IMR-90 (cell line): ENCODE measurements around the gene ADCYAP1R1. TPM values are rescaled to one million over a fixed set of nuclear protein-coding genes. Genes with fewer than 3 reads are reported as not detected.

Source experiments
- ATAC-seq: fragments of 200-7000 bp; cut with Tn5 transposase; 2 replicates; pipeline ENCODE4 v1.9.1; 2020; ENCODE audit warnings: low read depth, mild to moderate bottlenecking, moderate library complexity
- BruUV-seq: library from RNA; stranded (reverse); fragments of 400-500 nt; replicated peaks from 2 replicates; lab custom pipeline; 2021; lab: Mats Ljungman, UMichigan
- CTCF ChIA-PET: fragments of 300-600 bp; formaldehyde crosslinking; extraction: SDS; loops from one replicate; lab custom pipeline; 2021; ENCODE audit warnings: antibody characterized with exemption; lab: Yijun Ruan, JAX
- POLR2A ChIA-PET: fragments of 300-600 bp; sonication (Branson Sonifier 250); formaldehyde crosslinking; loops from one replicate; lab custom pipeline; 2022; ENCODE audit warnings: antibody characterized with exemption; ENCODE audit not compliant: unreplicated experiment; lab: Charles Lee
- DNase-seq: peaks from one replicate; pipeline ENCODE4 v3.0.0; 2013
- H2AFZ ChIP-seq: replicated peaks from 2 replicates; pipeline ENCODE3; 2013; ENCODE audit warnings: low read length, mild to moderate bottlenecking; ENCODE audit not compliant: poor library complexity
- H2AK5ac ChIP-seq: 2 replicates; pipeline ENCODE4 v1.6.1; 2013; ENCODE audit warnings: low read depth, low read length, inconsistent platforms
- H2AK9ac ChIP-seq: replicated peaks from 2 replicates; pipeline ENCODE3; 2013; ENCODE audit warnings: mild to moderate bottlenecking, low read depth, low read length, moderate library complexity; ENCODE audit not compliant: poor library complexity
- H2BK120ac ChIP-seq: 2 replicates; pipeline ENCODE4 v1.6.1; 2013; ENCODE audit warnings: low read depth, low read length, inconsistent platforms
- H2BK15ac ChIP-seq: 3 replicates; pipeline ENCODE4 v1.6.1; 2013; ENCODE audit warnings: low read depth, low read length, inconsistent platforms
- H2BK20ac ChIP-seq: 2 replicates; pipeline ENCODE4 v1.6.1; 2013; ENCODE audit warnings: low read depth, mild to moderate bottlenecking, inconsistent platforms, low read length, moderate library complexity
- H2BK5ac ChIP-seq: 2 replicates; pipeline ENCODE4 v1.6.1; 2013; ENCODE audit warnings: mild to moderate bottlenecking, low read depth, low read length, inconsistent platforms; ENCODE audit not compliant: poor library complexity, severe bottlenecking
- H3K14ac ChIP-seq: replicated peaks from 2 replicates; pipeline ENCODE4 v1.6.1; 2013; ENCODE audit warnings: low read depth, low read length, inconsistent platforms
- H3K18ac ChIP-seq: 2 replicates; pipeline ENCODE4 v1.6.1; 2013; ENCODE audit warnings: low read depth, low read length, control low read depth
- H3K23ac ChIP-seq: 2 replicates; pipeline ENCODE4 v1.6.1; 2013; ENCODE audit warnings: low read depth, low read length, inconsistent platforms
- H3K27ac ChIP-seq: 2 replicates; pipeline ENCODE4 v1.5.1; 2013; ENCODE audit warnings: mild to moderate bottlenecking, control low read depth, low read length; ENCODE audit not compliant: insufficient read depth
- H3K27me3 ChIP-seq: 2 replicates; pipeline ENCODE4 v1.6.1; 2013; ENCODE audit warnings: low read length; ENCODE audit not compliant: control insufficient read depth, insufficient read depth
- H3K36me3 ChIP-seq: 2 replicates; pipeline ENCODE4 v1.6.1; 2013; ENCODE audit warnings: low read length, mixed read lengths; ENCODE audit not compliant: control insufficient read depth, insufficient read depth
- H3K4ac ChIP-seq: 2 replicates; pipeline ENCODE4 v1.6.1; 2013; ENCODE audit warnings: low read depth, low read length, inconsistent platforms
- H3K4me1 ChIP-seq: 2 replicates; pipeline ENCODE4 v1.6.1; 2013; ENCODE audit warnings: low read length, mixed read lengths; ENCODE audit not compliant: control insufficient read depth, insufficient read depth
- H3K4me2 ChIP-seq: 2 replicates; pipeline ENCODE4 v1.6.1; 2013; ENCODE audit warnings: low read depth, mild to moderate bottlenecking, control low read depth, low read length, moderate library complexity
- H3K4me3 ChIP-seq: 2 replicates; pipeline ENCODE4 v1.5.1; 2013; ENCODE audit warnings: low read depth, mild to moderate bottlenecking, control low read depth, low read length, moderate library complexity; ENCODE audit not compliant: insufficient read depth
- H3K56ac ChIP-seq: 2 replicates; pipeline ENCODE4 v1.6.1; 2013; ENCODE audit warnings: low read length, inconsistent platforms; ENCODE audit not compliant: insufficient read depth; ENCODE audit errors: extremely low read depth
- H3K79me1 ChIP-seq, 2 experiments: 2 replicates each; pipeline ENCODE4 v1.6.1; 2013; ENCODE audit warnings: low read length in 2 of 2, inconsistent platforms in 1 of 2, low read depth in 1 of 2
- H3K9ac ChIP-seq: 2 replicates; pipeline ENCODE4 v1.6.1; 2013; ENCODE audit warnings: low read depth, low read length, control low read depth
- H3K9me1 ChIP-seq: 2 replicates; pipeline ENCODE4 v1.6.1; 2013; ENCODE audit warnings: low read length, inconsistent platforms; ENCODE audit not compliant: insufficient read depth
- H3K9me3 ChIP-seq: 2 replicates; pipeline ENCODE4 v1.6.1; 2013; ENCODE audit warnings: low read length; ENCODE audit not compliant: control insufficient read depth, insufficient read depth
- H4K20me1 ChIP-seq: 2 replicates; pipeline ENCODE4 v1.6.1; 2013; ENCODE audit warnings: low read length, inconsistent platforms; ENCODE audit not compliant: insufficient read depth
- H4K5ac ChIP-seq: 2 replicates; pipeline ENCODE4 v1.6.1; 2013; ENCODE audit warnings: mild to moderate bottlenecking, low read depth, low read length, control low read depth
- H4K8ac ChIP-seq, 2 experiments: 2 replicates each; pipeline ENCODE4 v1.6.1; 2013; ENCODE audit warnings: low read depth in 2 of 2, low read length in 2 of 2, control low read depth in 1 of 2, inconsistent platforms in 1 of 2
- H4K91ac ChIP-seq: 2 replicates; pipeline ENCODE4 v1.6.1; 2013; ENCODE audit warnings: low read depth, low read length, inconsistent platforms; ENCODE audit not compliant: insufficient read depth
- BHLHE40 ChIP-seq: fragments of 150-350 bp; IDR thresholded peaks from 2 replicates; pipeline ENCODE4 v1.6.1; 2016; ENCODE audit warnings: mild to moderate bottlenecking, low read depth, low read length
- CEBPB ChIP-seq: IDR thresholded peaks from 2 replicates; pipeline ENCODE4 v1.6.1; 2012; ENCODE audit warnings: low read depth, low read length, improper control_type of control experiment
- CHD1 ChIP-seq: IDR thresholded peaks from 2 replicates; pipeline ENCODE4 v1.6.1; 2012; ENCODE audit warnings: low read depth, low read length, improper control_type of control experiment
- FOS ChIP-seq: fragments of 150-350 bp; IDR thresholded peaks from 2 replicates; pipeline ENCODE4 v1.6.1; 2016; ENCODE audit warnings: low read depth, low read length
- MAFK ChIP-seq: IDR thresholded peaks from 2 replicates; pipeline ENCODE4 v1.6.1; 2012; ENCODE audit warnings: low read depth, low read length, improper control_type of control experiment
- MAZ ChIP-seq: IDR thresholded peaks from 2 replicates; pipeline ENCODE4 v1.6.1; 2012; ENCODE audit warnings: low read depth, mild to moderate bottlenecking, low read length, improper control_type of control experiment, moderate library complexity, borderline replicate concordance
- MXI1 ChIP-seq: IDR thresholded peaks from 2 replicates; pipeline ENCODE4 v1.6.1; 2012; ENCODE audit warnings: low read depth, mild to moderate bottlenecking, low read length, moderate library complexity, borderline replicate concordance
- NFE2L2 ChIP-seq: fragments of 150-350 bp; IDR thresholded peaks from 2 replicates; pipeline ENCODE4 v1.6.1; 2016; ENCODE audit warnings: low read depth, mild to moderate bottlenecking, low read length
- POLR2A ChIP-seq: IDR thresholded peaks from 2 replicates; pipeline ENCODE4 v1.6.1; 2012; ENCODE audit warnings: mild to moderate bottlenecking, low read depth, low read length
- RAD21 ChIP-seq: IDR thresholded peaks from 2 replicates; pipeline ENCODE4 v1.6.1; 2012; ENCODE audit warnings: low read length, improper control_type of control experiment
- RCOR1 ChIP-seq: IDR thresholded peaks from 2 replicates; pipeline ENCODE4 v1.6.1; 2012; ENCODE audit warnings: mild to moderate bottlenecking, low read length, improper control_type of control experiment; ENCODE audit not compliant: insufficient replicate concordance
- RFX5 ChIP-seq: IDR thresholded peaks from 2 replicates; pipeline ENCODE4 v1.8.0; 2012; ENCODE audit warnings: low read depth, mild to moderate bottlenecking, low read length, moderate library complexity
- SMC3 ChIP-seq: fragments of 150-350 bp; IDR thresholded peaks from 2 replicates; pipeline ENCODE4 v1.6.1; 2016; ENCODE audit warnings: low read depth, mild to moderate bottlenecking, antibody characterized with exemption, low read length, moderate library complexity
- WGBS, 2 experiments: methylation state at CpG; one replicate each; pipeline versions ENCODE4 v1.1.5 to v1.1.7; 2013; ENCODE audit warnings: missing lambda C conversion rate in 2 of 2; ENCODE audit not compliant: insufficient read length in 1 of 2; ENCODE audit errors: extremely low coverage in 2 of 2; 5-methylcytosine and 5-hydroxymethylcytosine counted together
- dilution Hi-C: fragments of 300-500 bp; cut with HindIII; formaldehyde crosslinking; loops from one replicate; pipeline ENCODE4 v1.14.3; 2018; ENCODE audit warnings: low sequenced_read_pairs; ENCODE audit not compliant: unreplicated experiment
- in situ Hi-C: fragments of 300-500 bp; cut with MboI; formaldehyde crosslinking; loops from 3 replicates; pipeline ENCODE4 v1.14.3; 2019; ENCODE audit warnings: low sequenced_read_pairs, inconsistent platforms, mixed read lengths
- intact Hi-C: fragments of 100-400 bp; cut with micrococcal nuclease; formaldehyde crosslinking; loops from 2 replicates; pipeline ENCODE4 v1.10.0; 2022
- polyA plus RNA-seq, 3 experiments: library from polyadenylated mRNA; depleted of rRNA; stranded (reverse); fragments of >200 nt; gene quantifications; 2 replicates each; pipeline ENCODE4 v1.2.3, GENCODE V29; 2012; ENCODE audit warnings: low replicate concordance in 1 of 3
- total RNA-seq: library from RNA; depleted of rRNA; stranded (reverse); fragments of >200 nt; gene quantifications from 2 replicates; pipeline ENCODE4 v1.2.3, GENCODE V29; 2012
- TF ChIP-seq, protein P1 (sequence below): conservative IDR thresholded peaks from 2 replicates; pipeline ENCODE4 v1.5.1; 2012; ENCODE audit warnings: mild to moderate bottlenecking, low read depth, low read length, improper control_type of control experiment
- TF ChIP-seq, protein P2 (sequence below): fragments of 150-350 bp; IDR thresholded peaks from 2 replicates; pipeline ENCODE4 v1.6.1; 2016; ENCODE audit warnings: low read depth, mild to moderate bottlenecking, low read length, moderate library complexity, borderline replicate concordance
- TF ChIP-seq, protein P3 (sequence below): fragments of 150-350 bp; IDR thresholded peaks from 2 replicates; pipeline ENCODE4 v1.6.1; 2017; ENCODE audit warnings: mild to moderate bottlenecking, antibody characterized with exemption, low read length, low read depth

Gene ADCYAP1R1
- total and polyA plus RNA-seq, 2 of the 4 experiments (the other 2 are of a cell fraction), result not detected

DNA sequence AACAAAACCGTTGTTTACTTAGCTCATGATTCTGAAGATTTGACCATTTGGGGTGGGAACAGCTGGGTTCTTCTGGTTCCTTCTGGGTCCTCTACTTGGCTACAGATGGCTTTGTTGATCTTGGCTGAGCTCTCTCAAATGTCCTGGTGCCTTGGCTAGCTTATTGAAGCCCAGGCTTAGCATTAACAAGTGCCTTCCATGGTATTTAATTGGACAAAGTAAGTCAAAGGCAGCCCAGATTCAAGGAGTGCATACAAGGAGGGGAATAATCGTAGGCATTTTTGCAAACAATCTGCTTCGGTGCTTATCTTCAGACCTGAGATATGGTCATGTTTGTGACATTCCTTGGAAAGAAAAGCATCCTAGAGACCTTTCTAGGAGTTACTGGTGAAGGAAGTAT lies 81.4 kb downstream of the ADCYAP1R1 start:
- Histone ChIP-seq H3K56ac (no peak overlapping the region), H2BK15ac (no peak overlapping the region), H3K36me3 (no peaks in the 10 kb centered on the region), H4K91ac (no peak overlapping the region), H2AK5ac (no peak overlapping the region), H2BK20ac (no peak overlapping the region), H3K27ac (no peak overlapping the region), H2AFZ (no peak overlapping the region), H3K9me3 (no peaks in the 10 kb centered on the region), H3K4me3 (no peak overlapping the region), H3K9me1 (no peaks in the 10 kb centered on the region), H2BK120ac (no peak overlapping the region), H2AK9ac (no peak overlapping the region), H3K27me3 (peaks cover 2% of the 10 kb centered on the region; the same call in 1 of the 2 replicates), H4K20me1 (no peaks in the 10 kb centered on the region), H4K5ac (no peak overlapping the region), H3K9ac (no peak overlapping the region), H3K4me2 (no peak overlapping the region), H4K8ac (no peak overlapping the region), H3K18ac (no peak overlapping the region), H3K14ac (no peak overlapping the region), H3K23ac (no peak overlapping the region), H2BK5ac (no peak overlapping the region), H3K79me1 (no peaks in the 10 kb centered on the region), H3K4ac (no peak overlapping the region), H3K4me1 (no peaks in the 10 kb centered on the region)
- no peak for ATAC-seq
- no CpG with 5 or more reads among the region's 3 CpGs for WGBS, 2 experiments
- in situ Hi-C loops (no loop called here), dilution Hi-C loops (no loop called here), intact Hi-C loops (loop anchor here (10.0 kb wide), 1 partner anchor 1071 kb away; no protein-coding TSS in a partner anchor)
- CTCF ChIA-PET, result interaction anchor here (1.5 to 2.2 kb wide), 2 partner anchors 11 to 1346 kb away, joined by 6 to 24 read pairs; no protein-coding TSS in a partner anchor
- no peak for DNase-seq
- TF ChIP-seq CHD1 (no peak), MAZ (no peak), FOS (no peak), SMC3 (no peak), NFE2L2 (no peak), CEBPB (no peak), RCOR1 (no peak), POLR2A (no peak), RFX5 (no peak), MXI1 (no peak), RAD21 (no peak), BHLHE40 (no peak), MAFK (no peak)
- TF ChIP-seq, protein P1, sequence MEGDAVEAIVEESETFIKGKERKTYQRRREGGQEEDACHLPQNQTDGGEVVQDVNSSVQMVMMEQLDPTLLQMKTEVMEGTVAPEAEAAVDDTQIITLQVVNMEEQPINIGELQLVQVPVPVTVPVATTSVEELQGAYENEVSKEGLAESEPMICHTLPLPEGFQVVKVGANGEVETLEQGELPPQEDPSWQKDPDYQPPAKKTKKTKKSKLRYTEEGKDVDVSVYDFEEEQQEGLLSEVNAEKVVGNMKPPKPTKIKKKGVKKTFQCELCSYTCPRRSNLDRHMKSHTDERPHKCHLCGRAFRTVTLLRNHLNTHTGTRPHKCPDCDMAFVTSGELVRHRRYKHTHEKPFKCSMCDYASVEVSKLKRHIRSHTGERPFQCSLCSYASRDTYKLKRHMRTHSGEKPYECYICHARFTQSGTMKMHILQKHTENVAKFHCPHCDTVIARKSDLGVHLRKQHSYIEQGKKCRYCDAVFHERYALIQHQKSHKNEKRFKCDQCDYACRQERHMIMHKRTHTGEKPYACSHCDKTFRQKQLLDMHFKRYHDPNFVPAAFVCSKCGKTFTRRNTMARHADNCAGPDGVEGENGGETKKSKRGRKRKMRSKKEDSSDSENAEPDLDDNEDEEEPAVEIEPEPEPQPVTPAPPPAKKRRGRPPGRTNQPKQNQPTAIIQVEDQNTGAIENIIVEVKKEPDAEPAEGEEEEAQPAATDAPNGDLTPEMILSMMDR, result no peak
- TF ChIP-seq, protein P2, sequence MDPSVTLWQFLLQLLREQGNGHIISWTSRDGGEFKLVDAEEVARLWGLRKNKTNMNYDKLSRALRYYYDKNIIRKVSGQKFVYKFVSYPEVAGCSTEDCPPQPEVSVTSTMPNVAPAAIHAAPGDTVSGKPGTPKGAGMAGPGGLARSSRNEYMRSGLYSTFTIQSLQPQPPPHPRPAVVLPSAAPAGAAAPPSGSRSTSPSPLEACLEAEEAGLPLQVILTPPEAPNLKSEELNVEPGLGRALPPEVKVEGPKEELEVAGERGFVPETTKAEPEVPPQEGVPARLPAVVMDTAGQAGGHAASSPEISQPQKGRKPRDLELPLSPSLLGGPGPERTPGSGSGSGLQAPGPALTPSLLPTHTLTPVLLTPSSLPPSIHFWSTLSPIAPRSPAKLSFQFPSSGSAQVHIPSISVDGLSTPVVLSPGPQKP, result no peak
- TF ChIP-seq, protein P3, sequence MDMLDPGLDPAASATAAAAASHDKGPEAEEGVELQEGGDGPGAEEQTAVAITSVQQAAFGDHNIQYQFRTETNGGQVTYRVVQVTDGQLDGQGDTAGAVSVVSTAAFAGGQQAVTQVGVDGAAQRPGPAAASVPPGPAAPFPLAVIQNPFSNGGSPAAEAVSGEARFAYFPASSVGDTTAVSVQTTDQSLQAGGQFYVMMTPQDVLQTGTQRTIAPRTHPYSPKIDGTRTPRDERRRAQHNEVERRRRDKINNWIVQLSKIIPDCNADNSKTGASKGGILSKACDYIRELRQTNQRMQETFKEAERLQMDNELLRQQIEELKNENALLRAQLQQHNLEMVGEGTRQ, result no peak
- POLR2A ChIA-PET, result no interaction called here
- BruUV-seq, result no TSS peak
